A673 (cell line): ENCODE data around the gene MAB21L2.

Experiments
- EZH2 ChIP-seq: fragments of 200-600 bp; sonication (generic); IDR thresholded peaks from 2 replicates; pipeline ENCODE4 v1.6.1; 2017; ENCODE audit warnings: borderline replicate concordance, low read depth, mild to moderate bottlenecking, mixed read lengths, antibody characterized with exemption, low read length; ENCODE audit not compliant: poor library complexity, severe bottlenecking
- TF ChIP-seq, protein P1 (sequence below): fragments of 300-800, 200-600 bp; sonication (generic); conservative IDR thresholded peaks from 2 replicates; pipeline ENCODE4 v1.5.1; 2017; ENCODE audit warnings: low read depth, mild to moderate bottlenecking, antibody characterized with exemption, low read length, moderate library complexity, mixed read lengths

DNA sequence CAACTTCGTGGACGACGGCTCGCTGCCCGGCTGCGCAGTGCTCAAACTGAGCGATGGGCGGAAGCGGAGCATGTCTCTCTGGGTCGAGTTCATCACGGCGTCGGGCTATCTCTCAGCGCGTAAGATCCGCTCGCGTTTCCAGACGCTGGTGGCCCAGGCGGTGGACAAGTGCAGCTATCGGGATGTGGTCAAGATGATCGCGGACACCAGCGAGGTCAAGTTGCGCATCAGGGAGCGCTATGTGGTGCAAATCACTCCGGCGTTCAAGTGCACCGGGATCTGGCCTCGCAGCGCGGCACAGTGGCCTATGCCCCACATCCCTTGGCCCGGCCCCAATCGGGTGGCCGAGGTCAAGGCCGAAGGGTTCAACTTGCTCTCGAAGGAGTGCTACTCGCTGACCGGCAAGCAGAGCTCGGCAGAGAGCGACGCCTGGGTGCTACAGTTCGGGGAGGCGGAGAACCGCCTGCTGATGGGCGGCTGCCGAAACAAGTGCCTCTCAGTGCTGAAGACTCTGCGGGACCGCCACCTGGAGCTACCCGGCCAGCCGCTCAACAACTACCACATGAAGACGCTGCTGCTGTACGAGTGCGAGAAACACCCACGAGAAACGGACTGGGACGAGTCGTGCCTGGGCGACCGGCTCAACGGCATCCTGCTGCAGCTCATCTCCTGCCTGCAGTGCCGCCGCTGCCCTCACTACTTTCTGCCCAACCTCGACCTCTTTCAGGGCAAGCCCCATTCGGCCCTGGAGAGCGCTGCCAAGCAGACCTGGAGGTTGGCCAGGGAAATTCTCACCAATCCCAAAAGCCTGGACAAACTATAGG is 1.5 kb downstream of the MAB21L2 start:
- TF ChIP-seq EZH2, result no peak
- TF ChIP-seq, protein P1, sequence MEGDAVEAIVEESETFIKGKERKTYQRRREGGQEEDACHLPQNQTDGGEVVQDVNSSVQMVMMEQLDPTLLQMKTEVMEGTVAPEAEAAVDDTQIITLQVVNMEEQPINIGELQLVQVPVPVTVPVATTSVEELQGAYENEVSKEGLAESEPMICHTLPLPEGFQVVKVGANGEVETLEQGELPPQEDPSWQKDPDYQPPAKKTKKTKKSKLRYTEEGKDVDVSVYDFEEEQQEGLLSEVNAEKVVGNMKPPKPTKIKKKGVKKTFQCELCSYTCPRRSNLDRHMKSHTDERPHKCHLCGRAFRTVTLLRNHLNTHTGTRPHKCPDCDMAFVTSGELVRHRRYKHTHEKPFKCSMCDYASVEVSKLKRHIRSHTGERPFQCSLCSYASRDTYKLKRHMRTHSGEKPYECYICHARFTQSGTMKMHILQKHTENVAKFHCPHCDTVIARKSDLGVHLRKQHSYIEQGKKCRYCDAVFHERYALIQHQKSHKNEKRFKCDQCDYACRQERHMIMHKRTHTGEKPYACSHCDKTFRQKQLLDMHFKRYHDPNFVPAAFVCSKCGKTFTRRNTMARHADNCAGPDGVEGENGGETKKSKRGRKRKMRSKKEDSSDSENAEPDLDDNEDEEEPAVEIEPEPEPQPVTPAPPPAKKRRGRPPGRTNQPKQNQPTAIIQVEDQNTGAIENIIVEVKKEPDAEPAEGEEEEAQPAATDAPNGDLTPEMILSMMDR, result no peak
